CD14-positive monocyte (primary cell): Measurements from ENCODE around the gene DPP10. TPM values are rescaled to one million over a fixed set of nuclear protein-coding genes. Genes with fewer than 3 reads are reported as not detected.

Experiments
- DNase-seq, 3 donors: peaks; one replicate each; pipeline ENCODE4 v3.0.0-alpha.2; 2011 to 2022
- H2AFZ ChIP-seq: 2 replicates; pipeline ENCODE4 v1.6.0; 2012; ENCODE audit warnings: mild to moderate bottlenecking, low read depth, low read length, inconsistent platforms; ENCODE audit not compliant: insufficient read depth, poor library complexity, severe bottlenecking
- H3K27ac ChIP-seq, 2 donors: 1 replicate in 1 of 2; 2 replicates in 1 of 2; pipeline ENCODE4 v1.5.1; 2012 to 2013; ENCODE audit warnings: low read length in 2 of 2, control low read depth in 1 of 2, inconsistent platforms in 1 of 2, low read depth in 1 of 2, mild to moderate bottlenecking in 1 of 2
- H3K27me3 ChIP-seq, 2 donors: one replicate each; pipeline versions ENCODE4 v1.6.0 to v1.6.1; 2011 to 2013; ENCODE audit warnings: low read length in 2 of 2; ENCODE audit not compliant: control insufficient read depth in 2 of 2, insufficient read depth in 2 of 2
- H3K36me3 ChIP-seq, 2 donors: replicated peaks in 1 of 2; 1 replicate in 1 of 2; 2 replicates in 1 of 2; pipeline versions ENCODE4 v1.5.1 to v1.6.1; 2012 to 2013; ENCODE audit warnings: low read length in 2 of 2, control low read depth in 1 of 2, inconsistent platforms in 1 of 2, mild to moderate bottlenecking in 1 of 2; ENCODE audit not compliant: insufficient read depth in 2 of 2, control insufficient read depth in 1 of 2
- H3K4me1 ChIP-seq, 2 donors: 1 replicate in 1 of 2; 2 replicates in 1 of 2; pipeline versions ENCODE4 v1.5.1 to v1.6.1; 2012 to 2013; ENCODE audit warnings: low read length in 2 of 2, control low read depth in 1 of 2, inconsistent platforms in 1 of 2, mild to moderate bottlenecking in 1 of 2, moderate library complexity in 1 of 2; ENCODE audit not compliant: insufficient read depth in 2 of 2, control insufficient read depth in 1 of 2
- H3K4me2 ChIP-seq: replicated peaks from 2 replicates; pipeline ENCODE3; 2012; ENCODE audit warnings: low read length, moderate library complexity, mild to moderate bottlenecking; ENCODE audit not compliant: poor library complexity, severe bottlenecking; ENCODE audit errors: extremely low read depth
- H3K4me3 ChIP-seq, 3 experiments: fragments of 200-600 bp in 1 of 3; sonication (generic) in 1 of 3; replicated peaks in 1 of 3; 1 replicate in 2 of 3; 2 replicates in 1 of 3; pipeline ENCODE4 v1.5.1; 2011 to 2013; ENCODE audit warnings: low read length in 3 of 3, mild to moderate bottlenecking in 3 of 3, control low read depth in 2 of 3, low read depth in 2 of 3, inconsistent platforms in 1 of 3, moderate library complexity in 1 of 3
- H3K79me2 ChIP-seq: 2 replicates; pipeline ENCODE4 v1.6.0; 2012; ENCODE audit warnings: mild to moderate bottlenecking, control low read depth, inconsistent platforms, low read length, moderate library complexity; ENCODE audit not compliant: insufficient read depth
- H3K9ac ChIP-seq: 2 replicates; pipeline ENCODE4 v1.6.0; 2017; ENCODE audit warnings: low read length, mild to moderate bottlenecking; ENCODE audit not compliant: insufficient read depth, poor library complexity, severe bottlenecking
- H3K9me3 ChIP-seq, 2 donors: replicated peaks in 1 of 2; 1 replicate in 1 of 2; 2 replicates in 1 of 2; pipeline versions ENCODE4 v1.5.1 to v1.6.1; 2012 to 2013; ENCODE audit warnings: low read length in 2 of 2, control low read depth in 1 of 2; ENCODE audit not compliant: control insufficient read depth in 1 of 2, insufficient read depth in 1 of 2
- H4K20me1 ChIP-seq: 2 replicates; pipeline ENCODE4 v1.6.0; 2012; ENCODE audit warnings: mild to moderate bottlenecking, low read length, control low read depth, moderate library complexity; ENCODE audit not compliant: insufficient read depth
- H3K27ac Mint-ChIP-seq, 7 donors: one replicate each; pipeline ENCODE4 v1.8.0; 2020; ENCODE audit warnings: mild to moderate bottlenecking in 7 of 7, mixed read lengths in 7 of 7, moderate library complexity in 6 of 7, inconsistent platforms in 2 of 7
- H3K27me3 Mint-ChIP-seq, 3 donors: one replicate each; pipeline ENCODE4 v1.8.0; 2021 to 2022; ENCODE audit warnings: low read depth in 3 of 3, mild to moderate bottlenecking in 3 of 3, mixed read lengths in 3 of 3, moderate library complexity in 3 of 3, inconsistent platforms in 1 of 3
- H3K36me3 Mint-ChIP-seq, 2 donors: one replicate each; pipeline ENCODE4 v1.8.0; 2020; ENCODE audit warnings: mixed read lengths in 2 of 2, inconsistent platforms in 1 of 2, mild to moderate bottlenecking in 1 of 2
- H3K4me1 Mint-ChIP-seq: one replicate; pipeline ENCODE4 v1.8.0; 2020; ENCODE audit warnings: mild to moderate bottlenecking, mixed read lengths
- H3K4me3 Mint-ChIP-seq, 2 donors: one replicate each; pipeline ENCODE4 v1.8.0; 2020; ENCODE audit warnings: mild to moderate bottlenecking in 2 of 2, mixed read lengths in 2 of 2, moderate library complexity in 1 of 2
- H3K9me3 Mint-ChIP-seq, 7 donors: one replicate each; pipeline ENCODE4 v1.8.0; 2020 to 2022; ENCODE audit warnings: mixed read lengths in 7 of 7, mild to moderate bottlenecking in 6 of 7, moderate library complexity in 6 of 7, inconsistent platforms in 2 of 7
- WGBS: methylation state at CpG from one replicate; pipeline ENCODE4 v1.1.5; 2013; ENCODE audit warnings: missing lambda C conversion rate; ENCODE audit not compliant: insufficient coverage; 5-methylcytosine and 5-hydroxymethylcytosine counted together
- intact Hi-C, 2 donors: fragments of 100-400 bp; cut with micrococcal nuclease; formaldehyde crosslinking; loops; one replicate each; pipeline versions ENCODE4 v1.15.0 to v1.15.1; 2023
- polyA plus RNA-seq, 3 donors: library from polyadenylated mRNA; depleted of rRNA in 1 of 3; unstranded in 2 of 3; stranded (reverse) in 1 of 3; fragments of 300-500 nt in 2 of 3; fragments of >200 nt in 1 of 3; fragmentation: Illumina TruSeq in 2 of 3; gene quantifications; 1 replicate in 2 of 3; 2 replicates in 1 of 3; pipeline ENCODE4 v1.2.3, GENCODE V29; 2012 to 2021
- TF ChIP-seq, protein P1 (sequence below): fragments of 200-600 bp; IDR thresholded peaks from one replicate; pipeline ENCODE4 v1.8.0; 2022; ENCODE audit warnings: antibody characterized with exemption, mild to moderate bottlenecking

The DPP10 gene
- polyA plus RNA-seq, 3 donors: not detected

DNA sequence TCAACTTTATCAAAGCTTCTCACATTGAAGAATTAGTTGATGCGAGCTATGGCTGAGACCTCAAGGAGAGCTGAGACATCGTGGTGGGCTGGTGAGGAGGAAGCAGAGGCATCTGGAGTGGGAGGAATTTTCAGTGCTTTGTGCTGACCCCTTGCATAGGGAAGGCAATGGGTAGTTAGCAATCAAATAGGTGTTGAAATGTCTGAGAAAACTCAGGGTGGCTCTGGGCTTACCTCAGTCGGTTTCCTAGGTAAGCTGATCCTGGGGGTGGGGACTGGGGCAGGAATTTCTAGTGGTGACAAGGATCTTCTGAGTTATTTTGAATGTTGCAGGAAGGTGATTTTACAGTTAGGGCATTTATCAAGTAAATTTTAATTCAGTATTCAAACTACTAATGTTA lies 20.7 kb upstream of the DPP10 start:
- Mint-ChIP-seq H3K36me3 (no peaks in the 10 kb centered on the region), H3K27ac (no peak overlapping the region), H3K27me3 (peaks cover 0 to 4% (median 1%) of the 10 kb centered on the region in 3 donors), H3K4me3 (no peak overlapping the region), H3K9me3 (peaks cover 0 to 13% (median 7%) of the 10 kb centered on the region in 7 donors), H3K4me1 (no peaks in the 10 kb centered on the region)
- TF ChIP-seq, protein P1, sequence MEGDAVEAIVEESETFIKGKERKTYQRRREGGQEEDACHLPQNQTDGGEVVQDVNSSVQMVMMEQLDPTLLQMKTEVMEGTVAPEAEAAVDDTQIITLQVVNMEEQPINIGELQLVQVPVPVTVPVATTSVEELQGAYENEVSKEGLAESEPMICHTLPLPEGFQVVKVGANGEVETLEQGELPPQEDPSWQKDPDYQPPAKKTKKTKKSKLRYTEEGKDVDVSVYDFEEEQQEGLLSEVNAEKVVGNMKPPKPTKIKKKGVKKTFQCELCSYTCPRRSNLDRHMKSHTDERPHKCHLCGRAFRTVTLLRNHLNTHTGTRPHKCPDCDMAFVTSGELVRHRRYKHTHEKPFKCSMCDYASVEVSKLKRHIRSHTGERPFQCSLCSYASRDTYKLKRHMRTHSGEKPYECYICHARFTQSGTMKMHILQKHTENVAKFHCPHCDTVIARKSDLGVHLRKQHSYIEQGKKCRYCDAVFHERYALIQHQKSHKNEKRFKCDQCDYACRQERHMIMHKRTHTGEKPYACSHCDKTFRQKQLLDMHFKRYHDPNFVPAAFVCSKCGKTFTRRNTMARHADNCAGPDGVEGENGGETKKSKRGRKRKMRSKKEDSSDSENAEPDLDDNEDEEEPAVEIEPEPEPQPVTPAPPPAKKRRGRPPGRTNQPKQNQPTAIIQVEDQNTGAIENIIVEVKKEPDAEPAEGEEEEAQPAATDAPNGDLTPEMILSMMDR: no peak
- WGBS: 46% methylated on average over 3 of the region's 3 CpGs
- H3K27me3 ChIP-seq: no peaks in the 10 kb centered on the region
- DNase-seq: no peak
- no peaks in the 10 kb centered on the region for H3K4me1 ChIP-seq
- no peaks in the 10 kb centered on the region for H3K9me3 ChIP-seq
- no peak overlapping the region for H3K4me3 ChIP-seq
- H3K36me3 ChIP-seq: no peaks in the 10 kb centered on the region
- H2AFZ ChIP-seq: no peak overlapping the region
- no peak overlapping the region for H3K9ac ChIP-seq
- H4K20me1 ChIP-seq: no peaks in the 10 kb centered on the region
- intact Hi-C loops: no loop called here
- H3K4me2 ChIP-seq: no peak overlapping the region
- H3K27ac ChIP-seq: no peak overlapping the region
- H3K79me2 ChIP-seq: no peaks in the 10 kb centered on the region

DNA sequence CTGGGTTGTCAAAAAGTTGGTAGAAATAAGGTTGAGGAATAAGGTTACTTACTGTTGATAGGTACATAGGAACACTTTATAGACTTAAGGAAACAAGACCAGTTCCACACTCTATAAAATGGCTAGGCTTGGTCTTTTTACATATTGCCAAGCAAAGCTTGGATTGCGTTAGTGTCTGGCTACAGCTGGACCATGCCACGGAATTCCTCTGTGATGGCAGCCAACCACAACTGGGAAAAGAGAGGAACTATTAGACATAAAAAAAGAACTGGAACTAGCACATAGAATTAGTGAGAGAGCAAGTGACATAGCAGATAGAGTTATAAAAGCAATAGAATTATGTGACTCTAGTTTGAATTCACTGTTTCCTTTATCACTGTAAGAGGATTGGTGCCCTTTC lies 17.7 kb upstream of the DPP10 start:
- no peaks in the 10 kb centered on the region for H3K79me2 ChIP-seq
- WGBS: 67% methylated on average over 2 of the region's 2 CpGs
- H3K27ac Mint-ChIP-seq: peak overlapping the region in 1 of 7 donors; percentile 71
- H3K27ac ChIP-seq: no peak overlapping the region
- no peaks in the 10 kb centered on the region for H3K4me1 ChIP-seq
- H3K36me3 Mint-ChIP-seq: no peaks in the 10 kb centered on the region
- peaks cover 0 to 13% (median 7%) of the 10 kb centered on the region in 7 donors for H3K9me3 Mint-ChIP-seq
- TF ChIP-seq, protein P1: no peak
- intact Hi-C loops: no loop called here
- DNase-seq: no peak
- H3K9ac ChIP-seq: no peak overlapping the region
- H3K36me3 ChIP-seq: no peaks in the 10 kb centered on the region
- H3K27me3 Mint-ChIP-seq: peaks cover 0 to 4% (median 1%) of the 10 kb centered on the region in 3 donors
- H4K20me1 ChIP-seq: no peaks in the 10 kb centered on the region
- H3K4me1 Mint-ChIP-seq: no peaks in the 10 kb centered on the region
- no peak overlapping the region for H2AFZ ChIP-seq
- no peak overlapping the region for H3K4me3 ChIP-seq
- H3K9me3 ChIP-seq: no peaks in the 10 kb centered on the region
- H3K4me2 ChIP-seq: no peak overlapping the region
- H3K4me3 Mint-ChIP-seq: no peak overlapping the region
- H3K27me3 ChIP-seq: no peaks in the 10 kb centered on the region
